GM19324 (cell line): ENCODE results near the gene ZNF550.
"Not testable (repeated sequence)": the region's sequence is repeated elsewhere in the genome, so short reads cannot be mapped to it uniquely, and the experiment has no call there.

Source experiments
- ATAC-seq: cut with Tn5 transposase; IDR thresholded peaks from one replicate; pipeline ENCODE4 v1.9.1; 2021; ENCODE audit warnings: mild to moderate bottlenecking, moderate library complexity; ENCODE audit not compliant: unreplicated experiment, low FRiP score

ZNF550 gene

GRCh38 chr19:57537953-57538547, 21.6 kb downstream of the ZNF550 start:
- ATAC-seq: no peak

GRCh38 chr19:57527136-57527881, 32.4 kb downstream of the ZNF550 start, which contains the start of gene ZNF549:
Gene ZNF549 (plus strand): TSS chr19:57527356. CDS start chr19:57527574, 218 bp downstream.
- ATAC-seq: peak; percentile 99

GRCh38 chr19:57518021-57518420, 41.6 kb downstream of the ZNF550 start:
- ATAC-seq: not testable (repeated sequence)

- no peak for ATAC-seq
Observed at GRCh38 chr19:57515255-57515654, 44.4 kb downstream of the ZNF550 start.

DNA sequence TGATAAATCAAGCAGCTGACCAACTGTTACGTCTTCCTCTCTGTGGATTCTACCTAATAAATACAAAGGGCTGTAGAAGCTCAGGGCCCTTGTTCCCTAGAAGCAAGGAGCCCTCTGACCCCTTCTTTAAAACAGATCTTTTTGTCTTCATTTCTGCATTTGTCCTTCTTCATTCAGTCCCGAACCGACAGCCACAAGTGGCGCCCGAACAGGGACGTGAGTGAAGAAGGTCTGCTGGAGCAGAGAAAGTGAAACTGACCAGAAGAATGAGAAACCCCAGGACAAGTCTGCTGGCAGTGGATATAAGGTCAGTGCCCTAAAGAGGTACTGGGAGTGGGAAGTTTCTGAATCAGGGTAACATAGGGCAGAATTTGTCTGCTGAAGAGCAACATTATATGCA, 46.8 kb downstream of the ZNF550 start:
- ATAC-seq: no peak

DNA sequence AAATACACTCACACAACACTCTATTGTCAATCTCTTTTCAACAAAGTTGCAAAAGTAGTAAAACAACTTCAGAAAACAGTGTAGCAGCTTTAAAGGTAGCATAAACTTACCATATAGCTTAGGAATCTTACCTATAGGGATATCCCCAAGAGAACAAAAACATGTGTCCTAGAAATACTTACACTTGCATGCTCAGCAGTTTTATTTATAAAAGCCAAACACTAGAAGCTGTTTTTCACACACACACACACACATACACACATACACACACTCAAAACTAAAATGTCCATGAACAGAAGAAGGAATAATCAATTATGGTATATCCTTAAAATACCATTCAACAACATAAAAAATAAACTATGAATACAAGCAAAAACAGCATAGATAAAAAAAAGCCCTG, 48.2 kb downstream of the ZNF550 start:
- no peak for ATAC-seq

DNA sequence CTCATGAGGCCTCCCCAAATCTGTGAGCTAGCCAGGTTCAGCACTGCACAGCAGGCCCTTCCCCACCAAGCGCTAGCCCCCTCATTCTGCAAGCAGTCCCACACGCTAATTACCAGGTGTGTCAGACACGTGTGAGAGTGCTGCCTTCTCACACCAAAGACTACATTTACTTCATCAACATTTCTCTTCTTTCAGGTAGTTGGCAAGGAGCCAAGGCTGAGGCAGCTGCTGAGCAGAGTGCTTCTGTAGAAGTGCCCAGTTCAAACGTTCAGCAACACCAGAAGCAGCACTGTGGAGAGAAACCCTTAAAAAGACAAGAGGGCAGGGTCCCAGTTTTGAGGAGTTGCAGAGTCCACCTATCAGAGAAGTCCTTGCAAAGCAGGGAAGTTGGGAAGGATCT, 53.5 kb downstream of the ZNF550 start:
- ATAC-seq: no peak

- ATAC-seq: not testable (repeated sequence)
Observed at GRCh38 chr19:57500400-57500799, 59.3 kb downstream of the ZNF550 start.

GRCh38 chr19:57499680-57500395, 59.8 kb downstream of the ZNF550 start, which contains the start of gene ZNF773:
Gene ZNF773 (plus strand): TSS chr19:57499938. CDS start chr19:57500081, 143 bp downstream.
- peak; percentile 94 for ATAC-seq

- not testable (repeated sequence) for ATAC-seq
Observed at GRCh38 chr19:57499332-57499679, 60.4 kb downstream of the ZNF550 start.

DNA sequence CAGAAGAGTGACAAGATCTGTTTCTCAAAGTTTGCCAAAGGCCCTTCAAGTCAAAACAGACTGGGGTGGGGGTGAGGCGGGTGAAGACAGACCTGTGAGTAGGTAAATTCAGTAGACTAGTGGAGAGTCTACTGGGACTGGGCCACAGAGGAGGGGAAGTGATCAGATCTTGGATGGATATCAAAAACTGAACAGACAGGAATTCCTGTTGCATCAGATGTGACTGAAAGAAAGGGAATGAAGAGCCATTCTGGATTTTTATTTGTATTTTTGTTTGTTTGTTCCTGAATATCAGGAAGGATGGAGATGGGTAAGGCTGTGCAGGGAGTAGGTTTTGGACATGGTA, 71.4 kb downstream of the ZNF550 start:
- not testable (repeated sequence) for ATAC-seq

DNA sequence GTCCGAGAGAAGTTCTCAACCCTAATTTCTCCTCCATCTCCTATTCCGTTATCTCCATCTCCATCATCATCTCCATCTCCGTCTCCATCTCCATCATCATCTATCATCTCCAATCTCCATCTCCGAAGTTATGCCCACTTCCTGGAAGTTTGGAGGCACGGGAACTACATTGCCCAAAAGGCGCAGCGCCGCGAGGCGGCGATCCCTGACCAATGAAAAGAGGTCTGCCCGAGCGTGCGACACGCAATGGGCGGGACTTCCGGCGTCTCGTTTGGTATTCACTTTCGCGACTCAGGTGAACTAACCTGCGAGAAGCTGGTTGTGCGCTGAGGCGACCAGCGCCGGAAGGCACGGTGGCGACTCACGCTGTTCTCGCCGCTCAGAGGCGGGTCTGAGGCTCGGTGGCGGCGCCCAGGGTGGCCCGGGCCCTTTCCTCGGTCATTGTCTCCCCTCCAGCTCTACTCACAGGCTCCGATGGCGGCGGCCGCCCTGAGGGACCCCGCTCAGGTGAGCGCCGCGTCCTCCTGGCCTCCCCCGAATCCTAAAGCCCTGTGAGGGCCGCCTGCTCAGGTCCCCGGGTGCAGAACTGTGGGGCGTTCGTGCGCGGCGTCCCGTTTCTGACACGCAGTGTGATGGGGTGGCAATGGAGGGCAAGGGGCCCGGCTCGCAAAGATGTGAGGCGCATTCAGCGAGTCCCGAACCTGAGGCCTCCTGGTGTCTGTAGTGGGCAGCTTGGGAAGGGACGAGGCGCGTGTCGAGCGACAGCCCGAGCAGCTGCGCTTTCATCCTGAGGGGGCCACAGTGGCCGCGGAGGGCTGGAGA, 72.0 kb downstream of the ZNF550 start, which contains the start of gene ZNF419:
TSS of gene ZNF419 (plus strand) at position 274 of the 822 bp plus-strand sequence. CDS start at position 475, 201 bp downstream.
- ATAC-seq: peak; percentile 96
